SK-N-SH (cell line): Measurements from ENCODE around the gene LIX1L. TPM values are rescaled to one million over a fixed set of nuclear protein-coding genes. Genes with fewer than 3 reads are reported as not detected.

Source experiments
- CTCF ChIA-PET: fragments of 300-600, 350-600 bp; formaldehyde crosslinking; extraction: SDS; loops from one replicate; lab custom pipeline; 2021; lab: Yijun Ruan, JAX
- POLR2A ChIA-PET: fragments of 350-600 bp; sonication (Branson Sonifier 250); formaldehyde crosslinking; extraction: SDS; loops from one replicate; lab custom pipeline; 2020; ENCODE audit warnings: antibody characterized with exemption, inconsistent platforms; lab: Yijun Ruan, JAX
- DNase-seq: peaks from one replicate; pipeline ENCODE4 v3.0.0; 2012
- H2AFZ ChIP-seq: fragments of 200-600 bp; sonication (generic); 2 replicates; pipeline ENCODE4 v1.8.1; 2016; ENCODE audit warnings: antibody characterized with exemption, mild to moderate bottlenecking, low read depth
- H3F3A ChIP-seq: fragments of 200-600 bp; sonication (generic); replicated peaks from 2 replicates; pipeline ENCODE3; 2016; ENCODE audit warnings: antibody characterized with exemption, mild to moderate bottlenecking; ENCODE audit not compliant: insufficient read depth
- H3K27ac ChIP-seq, 2 experiments: fragments of 200-500 bp in 1 of 2; fragments of 200-600 bp in 1 of 2; sonication (Bioruptor generic) in 1 of 2; sonication (generic), shearing (Covaris generic) in 1 of 2; 2 replicates each; pipeline versions ENCODE4 v1.5.1 to v1.6.1; 2014 to 2016; ENCODE audit warnings: low read depth in 2 of 2, inconsistent platforms in 1 of 2, low read length in 1 of 2, mild to moderate bottlenecking in 1 of 2, mixed read lengths in 1 of 2
- H3K27me3 ChIP-seq: fragments of 200-600 bp; sonication (generic), shearing (Covaris generic); 2 replicates; pipeline ENCODE4 v1.6.1; 2016; ENCODE audit warnings: mixed run types; ENCODE audit not compliant: insufficient read depth
- H3K36me3 ChIP-seq, 2 experiments: fragments of 200-500 bp in 1 of 2; fragments of 200-600 bp in 1 of 2; sonication (Bioruptor generic) in 1 of 2; sonication (generic) in 1 of 2; replicated peaks in 1 of 2; 2 replicates each; pipeline versions ENCODE3 to v1.5.1; 2014 to 2016; ENCODE audit warnings: low read length in 1 of 2, mild to moderate bottlenecking in 1 of 2; ENCODE audit not compliant: insufficient read depth in 2 of 2, control insufficient read depth in 1 of 2
- H3K4me1 ChIP-seq, 2 experiments: fragments of 200-500 bp in 1 of 2; fragments of 200-600 bp in 1 of 2; sonication (Bioruptor generic) in 1 of 2; sonication (generic), shearing (Covaris generic) in 1 of 2; 2 replicates each; pipeline versions ENCODE4 v1.5.1 to v1.6.1; 2014 to 2016; ENCODE audit warnings: low read depth in 1 of 2, low read length in 1 of 2, mixed run types in 1 of 2; ENCODE audit not compliant: insufficient read depth in 2 of 2, control insufficient read depth in 1 of 2
- H3K4me2 ChIP-seq: fragments of 200-600 bp; sonication (generic), shearing (Covaris generic); 2 replicates; pipeline ENCODE4 v1.6.1; 2017; ENCODE audit warnings: mixed run types
- H3K4me3 ChIP-seq, 2 experiments: fragments of 200-500 bp in 1 of 2; fragments of 200-600 bp in 1 of 2; sonication (Bioruptor generic) in 1 of 2; sonication (generic), shearing (Covaris generic) in 1 of 2; 2 replicates each; pipeline versions ENCODE4 v1.5.1 to v1.8.1; 2014 to 2016; ENCODE audit warnings: low read depth in 2 of 2, inconsistent platforms in 1 of 2, low read length in 1 of 2, mild to moderate bottlenecking in 1 of 2, mixed read lengths in 1 of 2, moderate library complexity in 1 of 2
- H3K79me2 ChIP-seq: fragments of 200-600 bp; sonication (generic); 2 replicates; pipeline ENCODE4 v1.8.1; 2017; ENCODE audit warnings: mild to moderate bottlenecking; ENCODE audit not compliant: insufficient read depth
- H3K9ac ChIP-seq: fragments of 200-600 bp; sonication (generic); 2 replicates; pipeline ENCODE4 v1.6.1; 2017; ENCODE audit warnings: mixed run types
- H3K9me2 ChIP-seq: fragments of 200-600 bp; sonication (generic); 2 replicates; pipeline ENCODE4 v1.6.1; 2017; ENCODE audit warnings: mixed run types
- H3K9me3 ChIP-seq: fragments of 200-600 bp; sonication (generic); 2 replicates; pipeline ENCODE4 v1.6.1; 2017; ENCODE audit warnings: mixed run types, mild to moderate bottlenecking, moderate library complexity
- H4K20me1 ChIP-seq: fragments of 200-600 bp; sonication (generic); 2 replicates; pipeline ENCODE4 v1.6.1; 2017; ENCODE audit warnings: mild to moderate bottlenecking, mixed run types; ENCODE audit not compliant: insufficient read depth
- FOSL2 ChIP-seq: IDR thresholded peaks from 2 replicates; pipeline ENCODE4 v1.4.0; 2012; ENCODE audit warnings: low read depth, mild to moderate bottlenecking, moderate library complexity, borderline replicate concordance
- FOXJ3 ChIP-seq: sonication (generic); formaldehyde crosslinking; IDR thresholded peaks from 2 replicates; pipeline ENCODE4 v1.5.1; 2020; ENCODE audit warnings: mild to moderate bottlenecking, missing genetic modification reagents
- IRF3 ChIP-seq: fragments of 150-350 bp; IDR thresholded peaks from 2 replicates; pipeline ENCODE4 v1.6.1; 2016; ENCODE audit warnings: mild to moderate bottlenecking, low read depth, low read length
- MXI1 ChIP-seq: IDR thresholded peaks from 2 replicates; pipeline ENCODE4 v1.6.1; 2012; ENCODE audit warnings: mild to moderate bottlenecking, low read depth, low read length, improper control_type of control experiment
- NFIC ChIP-seq: IDR thresholded peaks from 2 replicates; pipeline ENCODE4 v1.4.0; 2012; ENCODE audit warnings: borderline replicate concordance
- POLR2AphosphoS5 ChIP-seq: IDR thresholded peaks from 2 replicates; pipeline ENCODE4 v1.6.1; 2012; ENCODE audit warnings: low read depth, low read length
- RFX5 ChIP-seq: IDR thresholded peaks from 2 replicates; pipeline ENCODE4 v1.6.1; 2012; ENCODE audit warnings: mild to moderate bottlenecking, improper control_type of control experiment, low read length
- SIN3A ChIP-seq: IDR thresholded peaks from 2 replicates; pipeline ENCODE4 v1.6.1; 2012; ENCODE audit warnings: low read depth, mild to moderate bottlenecking, low read length, moderate library complexity, borderline replicate concordance
- SMC3 ChIP-seq: IDR thresholded peaks from 2 replicates; pipeline ENCODE4 v1.6.1; 2012; ENCODE audit warnings: low read depth, low read length, improper control_type of control experiment
- TAF1 ChIP-seq: IDR thresholded peaks from 2 replicates; pipeline ENCODE4 v1.6.1; 2012; ENCODE audit warnings: low read depth, mild to moderate bottlenecking, low read length, moderate library complexity, borderline replicate concordance
- TEAD4 ChIP-seq: IDR thresholded peaks from 2 replicates; pipeline ENCODE4 v1.4.0; 2012; ENCODE audit warnings: mild to moderate bottlenecking, borderline replicate concordance; ENCODE audit not compliant: insufficient read depth
- USF2 ChIP-seq: fragments of 150-350 bp; IDR thresholded peaks from 2 replicates; pipeline ENCODE4 v1.6.1; 2017; ENCODE audit warnings: antibody characterized with exemption, low read length, low read depth, borderline replicate concordance
- WGBS: methylation state at CpG from one replicate; pipeline ENCODE4 v1.1.6; 2017; ENCODE audit warnings: low lambda C conversion rate; 5-methylcytosine and 5-hydroxymethylcytosine counted together
- polyA plus RNA-seq, 3 experiments: library from polyadenylated mRNA; depleted of rRNA; stranded (reverse); fragments of >200 nt; gene quantifications; 2 replicates each; pipeline ENCODE4 v1.2.3, GENCODE V29; 2012
- TF ChIP-seq, protein P1 (sequence below): IDR thresholded peaks from 2 replicates; pipeline ENCODE4; 2012
- TF ChIP-seq, protein P2 (sequence below): fragments of 200-600 bp; sonication (generic); IDR thresholded peaks from 2 replicates; pipeline ENCODE4 v1.6.1; 2017; ENCODE audit warnings: antibody characterized with exemption, mild to moderate bottlenecking, moderate library complexity

LIX1L gene
- polyA plus RNA-seq, 1 of the 3 experiments (the other 2 are of a cell fraction): 39.1 TPM

- no peaks in the 10 kb centered on the region for H3K27me3 ChIP-seq
- no peaks in the 10 kb centered on the region for H3K9me3 ChIP-seq
- no peak overlapping the region for H3K9ac ChIP-seq
- no peaks in the 10 kb centered on the region for H4K20me1 ChIP-seq
- H3K9me2 ChIP-seq: no peaks in the 10 kb centered on the region
- no peak overlapping the region for H2AFZ ChIP-seq
- no peak for DNase-seq
- no peaks in the 10 kb centered on the region for H3K79me2 ChIP-seq
- peak overlapping the region; percentile 16 to 69; a peak in 3 of 4 replicates for H3K27ac ChIP-seq
- CTCF ChIA-PET: interaction anchor here (1.3 to 10.6 kb wide), 4 partner anchors 9 to 95 kb away, joined by 3 to 99 read pairs (median 8); no protein-coding TSS in a partner anchor
- H3K4me1 ChIP-seq: peaks cover 7 to 14% of the 10 kb centered on the region in 2 experiments; a peak in 3 of 4 replicates
- 97% methylated on average over 6 of the region's 6 CpGs for WGBS
- POLR2A ChIA-PET: no interaction called here
- no peak overlapping the region for H3K4me2 ChIP-seq
- H3F3A ChIP-seq: peaks cover 9% of the 10 kb centered on the region
- no peaks in the 10 kb centered on the region for H3K36me3 ChIP-seq
- TF ChIP-seq IRF3: no peak
- TF ChIP-seq FOSL2: no peak
- no peak for TF ChIP-seq POLR2AphosphoS5
- TF ChIP-seq, protein P1, sequence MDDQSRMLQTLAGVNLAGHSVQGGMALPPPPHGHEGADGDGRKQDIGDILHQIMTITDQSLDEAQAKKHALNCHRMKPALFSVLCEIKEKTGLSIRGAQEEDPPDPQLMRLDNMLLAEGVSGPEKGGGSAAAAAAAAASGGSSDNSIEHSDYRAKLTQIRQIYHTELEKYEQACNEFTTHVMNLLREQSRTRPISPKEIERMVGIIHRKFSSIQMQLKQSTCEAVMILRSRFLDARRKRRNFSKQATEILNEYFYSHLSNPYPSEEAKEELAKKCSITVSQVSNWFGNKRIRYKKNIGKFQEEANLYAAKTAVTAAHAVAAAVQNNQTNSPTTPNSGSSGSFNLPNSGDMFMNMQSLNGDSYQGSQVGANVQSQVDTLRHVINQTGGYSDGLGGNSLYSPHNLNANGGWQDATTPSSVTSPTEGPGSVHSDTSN: no peak
- TF ChIP-seq TAF1: no peak
- TF ChIP-seq FOXJ3 (CRISPR knock-in tag): no peak
- H3K4me3 ChIP-seq: no peak overlapping the region
These were observed 28.7 kb upstream of the LIX1L start for GRCh38 chr1:145986551-145986950.

- H3K36me3 ChIP-seq: no peaks in the 10 kb centered on the region
- H3K4me1 ChIP-seq: peaks cover 8 to 14% of the 10 kb centered on the region in 2 experiments; a peak in 3 of 4 replicates
- DNase-seq: no peak
- no peaks in the 10 kb centered on the region for H3K79me2 ChIP-seq
- peaks cover 7% of the 10 kb centered on the region for H3F3A ChIP-seq
- no peak overlapping the region for H3K4me3 ChIP-seq
- no peaks in the 10 kb centered on the region for H3K27me3 ChIP-seq
- POLR2A ChIA-PET: interaction anchor here (0.6 kb wide), 1 partner anchor 41 kb away, joined by 3 read pairs; no protein-coding TSS in a partner anchor
- peak overlapping the region; percentile 51 to 69; a peak in 3 of 4 replicates for H3K27ac ChIP-seq
- H3K4me2 ChIP-seq: peak overlapping the region; percentile 37; the same call in 1 of the 2 replicates
- no peaks in the 10 kb centered on the region for H3K9me3 ChIP-seq
- H2AFZ ChIP-seq: peak overlapping the region; percentile 85
- no peak overlapping the region for H3K9ac ChIP-seq
- H3K9me2 ChIP-seq: no peaks in the 10 kb centered on the region
- CTCF ChIA-PET: interaction anchor here (1.3 to 10.6 kb wide), 3 partner anchors 8 to 94 kb away, joined by 5 to 99 read pairs (median 11); no protein-coding TSS in a partner anchor
- WGBS: 63% methylated on average over 15 of the region's 15 CpGs
- H4K20me1 ChIP-seq: no peaks in the 10 kb centered on the region
- TF ChIP-seq, protein P2, sequence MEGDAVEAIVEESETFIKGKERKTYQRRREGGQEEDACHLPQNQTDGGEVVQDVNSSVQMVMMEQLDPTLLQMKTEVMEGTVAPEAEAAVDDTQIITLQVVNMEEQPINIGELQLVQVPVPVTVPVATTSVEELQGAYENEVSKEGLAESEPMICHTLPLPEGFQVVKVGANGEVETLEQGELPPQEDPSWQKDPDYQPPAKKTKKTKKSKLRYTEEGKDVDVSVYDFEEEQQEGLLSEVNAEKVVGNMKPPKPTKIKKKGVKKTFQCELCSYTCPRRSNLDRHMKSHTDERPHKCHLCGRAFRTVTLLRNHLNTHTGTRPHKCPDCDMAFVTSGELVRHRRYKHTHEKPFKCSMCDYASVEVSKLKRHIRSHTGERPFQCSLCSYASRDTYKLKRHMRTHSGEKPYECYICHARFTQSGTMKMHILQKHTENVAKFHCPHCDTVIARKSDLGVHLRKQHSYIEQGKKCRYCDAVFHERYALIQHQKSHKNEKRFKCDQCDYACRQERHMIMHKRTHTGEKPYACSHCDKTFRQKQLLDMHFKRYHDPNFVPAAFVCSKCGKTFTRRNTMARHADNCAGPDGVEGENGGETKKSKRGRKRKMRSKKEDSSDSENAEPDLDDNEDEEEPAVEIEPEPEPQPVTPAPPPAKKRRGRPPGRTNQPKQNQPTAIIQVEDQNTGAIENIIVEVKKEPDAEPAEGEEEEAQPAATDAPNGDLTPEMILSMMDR: no peak
- no peak for TF ChIP-seq SIN3A
- TF ChIP-seq TEAD4: no peak
- peak; percentile 45; the same call in 1 of the 2 replicates for TF ChIP-seq FOSL2
- TF ChIP-seq SMC3: no peak
- TF ChIP-seq NFIC: peak; percentile 37; the same call in 1 of the 2 replicates
- TF ChIP-seq TAF1: no peak
- TF ChIP-seq USF2: no peak
- TF ChIP-seq MXI1: no peak
- TF ChIP-seq RFX5: no peak
- TF ChIP-seq POLR2AphosphoS5: no peak
These were observed 28.0 kb upstream of the LIX1L start for GRCh38 chr1:145985502-145986439.
